PC-9 (cell line): Measurements from ENCODE around the gene FAM81B.

Experiments
- CTCF ChIP-seq: fragments of 200-600 bp; sonication (generic); conservative IDR thresholded peaks from 2 replicates; pipeline ENCODE4 v1.6.1; 2017; ENCODE audit warnings: mixed run types, antibody characterized with exemption, mild to moderate bottlenecking, moderate library complexity
- EZH2 ChIP-seq: fragments of 200-600 bp; sonication (generic); IDR thresholded peaks from 2 replicates; pipeline ENCODE4 v1.8.0; 2017; ENCODE audit warnings: antibody characterized with exemption, low read depth

DNA sequence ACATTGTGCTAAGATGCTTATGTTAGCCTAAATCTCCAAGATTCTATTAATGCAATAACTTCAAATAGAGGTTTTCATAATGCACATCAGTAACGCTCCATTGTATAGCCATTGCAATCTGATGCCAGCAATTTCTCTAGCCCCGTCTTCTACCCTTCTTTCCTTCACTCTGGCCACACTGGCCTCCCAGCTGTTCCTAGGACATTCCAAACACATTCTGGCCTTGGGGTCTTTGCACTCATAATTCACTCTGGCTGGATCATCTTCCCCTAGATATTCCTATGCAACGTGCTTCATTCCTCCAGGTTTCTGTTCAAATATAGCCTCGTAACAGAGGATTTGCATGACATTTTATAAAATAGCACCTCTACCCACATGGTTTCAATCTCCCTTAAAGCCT, 23.3 kb downstream of the FAM81B start:
- no peak for TF ChIP-seq EZH2
- TF ChIP-seq CTCF: no peak
